Thoracic aorta (tissue), 2 donors: ENCODE measurements around the gene RAB5IF. TPM values are rescaled to one million over a fixed set of nuclear protein-coding genes. Genes with fewer than 3 reads are reported as not detected.
"Not testable (repeated sequence)": the region's sequence is repeated elsewhere in the genome, so short reads cannot be mapped to it uniquely, and the experiment has no call there.

Experiments used
- ATAC-seq: fragments of 150-250 bp; one replicate; pipeline ENCODE4 v1.8.0; 2017; ENCODE audit warnings: low read depth; ENCODE audit not compliant: insufficient number of reproducible peaks, low FRiP score
- DNase-seq: peaks from one replicate; pipeline ENCODE4 v3.0.0-alpha.2; 2020; ENCODE audit warnings: low spot score
- H3K27ac ChIP-seq, 2 donors: fragments of 200-600 bp; sonication (generic); 1 replicate in 1 of 2; 2 replicates in 1 of 2; pipeline ENCODE4 v1.5.1; 2016; ENCODE audit warnings: mild to moderate bottlenecking in 2 of 2, moderate library complexity in 2 of 2
- H3K27me3 ChIP-seq: fragments of 200-600 bp; sonication (generic); replicated peaks from 2 replicates; pipeline ENCODE4 v1.6.0; 2016; ENCODE audit warnings: mild to moderate bottlenecking; ENCODE audit not compliant: insufficient read depth
- H3K36me3 ChIP-seq: fragments of 200-600 bp; sonication (generic); one replicate; pipeline ENCODE4 v1.5.1; 2016
- H3K4me1 ChIP-seq, 2 donors: fragments of 200-600 bp; sonication (generic); 1 replicate in 1 of 2; 2 replicates in 1 of 2; pipeline versions ENCODE4 v1.5.1 to v1.6.0; 2016; ENCODE audit warnings: low read depth in 2 of 2, mild to moderate bottlenecking in 1 of 2; ENCODE audit not compliant: control insufficient read depth in 1 of 2
- H3K4me3 ChIP-seq: fragments of 200-600 bp; sonication (generic); 2 replicates; pipeline ENCODE4 v1.5.1; 2016; ENCODE audit warnings: mild to moderate bottlenecking
- H3K9me3 ChIP-seq: fragments of 200-600 bp; sonication (generic); 2 replicates; pipeline ENCODE4 v1.5.1; 2016
- CTCF ChIP-seq: fragments of 200-600 bp; sonication (generic); IDR thresholded peaks from one replicate; pipeline ENCODE4 v1.5.1; 2019; ENCODE audit warnings: antibody characterized with exemption
- total RNA-seq, 2 donors: library from RNA; depleted of rRNA; stranded (reverse); fragments of >200 nt; gene quantifications; one replicate each; pipeline versions ENCODE4 v1.1.0 to v1.2.3, GENCODE V29; 2016

RAB5IF gene
- 10 to 100 TPM; 52.0 to 72.1 TPM for total RNA-seq

- Histone ChIP-seq H3K27ac (peak within 1 kb of the TSS; percentile 79 to 89), H3K9me3 (no peaks in the 10 kb centered on the region), H3K27me3 (no peaks in the 10 kb centered on the region), H3K36me3 (peaks cover 18% of the 10 kb centered on the region), H3K4me3 (peak within 1 kb of the TSS; percentile 100), H3K4me1 (peaks cover 7 to 24% of the 10 kb centered on the region in 2 donors)
- peak; percentile 92 for ATAC-seq
- DNase-seq = peak; percentile 95
- TF ChIP-seq CTCF = peak; percentile 79
These were observed at the start of gene RAB5IF for GRCh38 chr20:36605399-36606157. RAB5IF (plus strand) TSS chr20:36605779; CDS start chr20:36605952, 173 bp downstream.

GRCh38 chr20:36562724-36563123 is 42.9 kb upstream of the RAB5IF start:
- ATAC-seq (no peak), DNase-seq (no peak)
- TF ChIP-seq CTCF = no peak
- Histone ChIP-seq H3K27me3 (no peaks in the 10 kb centered on the region), H3K4me3 (no peak overlapping the region), H3K27ac (no peak overlapping the region), H3K36me3 (no peaks in the 10 kb centered on the region), H3K9me3 (no peaks in the 10 kb centered on the region), H3K4me1 (no peaks in the 10 kb centered on the region)

- TF ChIP-seq CTCF = no peak
- DNase-seq = no peak
- no peaks in the 10 kb centered on the region for H3K36me3 ChIP-seq
- no peak overlapping the region for H3K4me3 ChIP-seq
- no peak overlapping the region for H3K27ac ChIP-seq
- no peaks in the 10 kb centered on the region for H3K4me1 ChIP-seq
- H3K9me3 ChIP-seq = no peaks in the 10 kb centered on the region
- no peaks in the 10 kb centered on the region for H3K27me3 ChIP-seq
- ATAC-seq = no peak
These were observed 42.2 kb upstream of the RAB5IF start for GRCh38 chr20:36563374-36563773.

- H3K27ac ChIP-seq, H3K9me3 ChIP-seq, H3K36me3 ChIP-seq, H3K27me3 ChIP-seq, DNase-seq, ATAC-seq, H3K4me3 ChIP-seq, H3K4me1 ChIP-seq: not testable (repeated sequence)
These were observed 41.4 kb upstream of the RAB5IF start for GRCh38 chr20:36564078-36564725.

GRCh38 chr20:36564726-36565121 is 40.9 kb upstream of the RAB5IF start:
- not testable (repeated sequence) for H3K9me3 ChIP-seq, ATAC-seq, H3K36me3 ChIP-seq, H3K27ac ChIP-seq, DNase-seq, H3K27me3 ChIP-seq, H3K4me3 ChIP-seq, H3K4me1 ChIP-seq

GRCh38 chr20:36565520-36565919 is 40.1 kb upstream of the RAB5IF start:
- H3K9me3 ChIP-seq = no peaks in the 10 kb centered on the region
- ATAC-seq (no peak), DNase-seq (no peak)
- H3K27me3 ChIP-seq = no peaks in the 10 kb centered on the region
- H3K27ac ChIP-seq = no peak overlapping the region
- H3K4me1 ChIP-seq = no peaks in the 10 kb centered on the region
- TF ChIP-seq CTCF = no peak
- no peak overlapping the region for H3K4me3 ChIP-seq
- no peaks in the 10 kb centered on the region for H3K36me3 ChIP-seq
